ENCODE measurements around the gene CCL18. TPM values are rescaled to one million over a fixed set of nuclear protein-coding genes. Genes with fewer than 3 reads are reported as not detected.
A peak's percentile ranks its signal among the peaks of the same experiment; 100 is the strongest.
"Not testable (repeated sequence)": the region's sequence is repeated elsewhere in the genome, so short reads cannot be mapped to it uniquely, and the experiment has no call there.

The CCL18 gene
- total RNA-seq, 1 donor from 2014 or later, result not detected

DNA sequence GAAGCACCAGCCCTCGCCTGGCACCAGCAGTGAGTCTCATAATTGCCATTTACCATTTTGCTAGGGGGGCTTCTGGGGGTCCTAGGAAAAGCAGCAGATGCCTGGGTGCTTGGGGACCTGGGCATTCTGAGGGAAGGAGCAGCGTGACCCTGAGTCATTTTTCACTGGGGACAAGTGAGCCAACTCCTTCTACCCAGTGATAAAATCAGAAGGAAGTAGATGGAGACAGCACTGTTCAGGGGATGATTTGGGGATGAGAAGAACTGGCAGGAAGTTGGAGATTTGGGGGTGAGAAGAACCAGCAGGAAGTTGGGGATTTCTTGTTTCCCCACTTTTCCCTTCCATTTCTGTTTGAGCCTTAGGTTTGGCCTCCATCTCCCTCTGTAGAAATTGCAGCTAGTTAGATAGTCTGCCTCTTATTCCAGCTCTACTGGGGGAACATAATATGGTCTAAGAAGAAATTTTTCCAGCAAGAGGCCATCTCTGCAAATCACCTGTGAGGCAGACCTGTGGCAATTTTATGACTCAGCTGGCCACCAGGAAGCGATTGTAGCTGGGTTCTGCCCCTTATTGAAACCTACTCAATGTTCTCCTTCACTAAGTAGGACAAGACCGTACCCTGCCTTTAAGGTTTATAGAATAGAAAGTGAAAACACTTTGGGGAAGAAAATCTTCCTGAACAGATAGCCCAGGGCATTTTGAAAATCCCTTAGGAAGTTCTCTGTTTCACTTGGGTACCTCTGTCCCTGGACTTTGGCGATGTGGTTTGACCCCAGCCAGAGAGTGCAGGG, 17.8 kb downstream of the CCL18 start:
- Mint-ChIP-seq H3K4me3 (peak overlapping the region; percentile 39), H3K4me1 (ENCODE audit: low read depth) (peaks cover 46% of the 10 kb centered on the region), H3K27me3 (ENCODE audit: insufficient read depth) (peaks cover 10% of the 10 kb centered on the region), H3K27ac (peak overlapping the region; percentile 92)
- H3K36me3 Mint-ChIP-seq (ENCODE audit: low read depth); H3K9me3 Mint-ChIP-seq; DNase-seq (ENCODE audit: low spot score): not testable (repeated sequence)
- intact Hi-C loops (cut with micrococcal nuclease), result loop anchor here (1.0 to 10.0 kb wide), 4 partner anchors 8 to 57 kb away; partner anchors contain the start of gene CCL3

DNA sequence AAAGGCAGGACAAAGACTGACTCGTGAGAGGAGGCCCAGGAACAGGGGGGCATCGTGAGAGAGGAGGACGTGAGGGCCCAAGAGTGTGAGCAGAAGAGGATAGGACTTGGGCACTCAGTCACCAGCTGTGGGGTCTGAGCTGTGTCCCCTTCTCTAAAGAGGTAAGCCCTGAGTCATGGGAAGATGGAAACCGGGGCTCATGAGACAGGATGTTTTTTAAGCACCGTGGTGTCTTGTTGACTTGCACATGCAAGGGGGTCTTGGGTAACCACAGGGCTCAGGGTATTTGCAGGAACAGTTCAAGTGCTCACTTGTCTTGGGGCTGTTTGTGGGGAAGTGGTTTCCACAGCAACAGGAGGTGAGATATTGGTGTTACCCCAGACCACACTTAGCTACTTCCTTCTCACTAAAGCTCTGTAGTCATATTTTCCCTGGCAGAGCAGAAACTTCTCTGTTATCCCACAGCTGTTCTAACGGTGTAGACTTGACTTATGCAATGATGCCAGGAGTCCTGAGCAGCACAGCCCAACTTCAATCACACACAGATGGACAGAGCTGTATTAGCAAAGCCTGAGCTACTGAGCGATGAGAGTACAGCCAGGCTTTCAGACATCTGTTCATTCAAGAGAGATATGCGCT, 18.5 kb downstream of the CCL18 start:
- H3K27ac Mint-ChIP-seq, result peak overlapping the region; percentile 92
- H3K4me3 Mint-ChIP-seq, result peak overlapping the region; percentile 39
- peaks cover 46% of the 10 kb centered on the region for H3K4me1 Mint-ChIP-seq (ENCODE audit: low read depth)
- peak; percentile 63 for DNase-seq (ENCODE audit: low spot score)
- intact Hi-C loops (cut with micrococcal nuclease), result loop anchor here (1.0 to 10.0 kb wide), 4 partner anchors 8 to 58 kb away; partner anchors contain the start of gene CCL3
- not testable (repeated sequence) for H3K9me3 Mint-ChIP-seq; H3K36me3 Mint-ChIP-seq (ENCODE audit: low read depth)
- peaks cover 10% of the 10 kb centered on the region for H3K27me3 Mint-ChIP-seq (ENCODE audit: insufficient read depth)

DNA sequence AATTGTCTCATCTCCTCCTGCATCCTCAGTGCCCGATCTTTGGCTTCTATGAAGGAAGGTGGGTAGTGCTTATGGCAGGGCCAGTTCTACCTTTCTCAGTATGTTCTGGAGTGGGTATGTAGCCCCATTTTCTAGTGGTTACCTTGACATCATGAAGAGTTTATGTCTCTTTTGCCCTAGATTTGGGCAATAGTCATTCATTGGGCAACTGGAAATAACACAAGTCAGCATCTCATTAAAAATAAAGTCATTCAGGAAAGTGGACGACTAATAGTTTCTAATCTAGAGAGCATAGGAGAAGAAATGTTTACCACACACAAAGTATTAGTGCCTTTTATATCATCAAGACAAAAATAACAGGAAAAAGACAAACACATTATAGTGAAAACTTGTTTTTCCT, 19.6 kb downstream of the CCL18 start:
- not testable (repeated sequence) for H3K36me3 Mint-ChIP-seq (ENCODE audit: low read depth); H3K9me3 Mint-ChIP-seq; DNase-seq (ENCODE audit: low spot score); H3K4me3 Mint-ChIP-seq
- peaks cover 10% of the 10 kb centered on the region for H3K27me3 Mint-ChIP-seq (ENCODE audit: insufficient read depth)
- peaks cover 52% of the 10 kb centered on the region for H3K4me1 Mint-ChIP-seq (ENCODE audit: low read depth)
- intact Hi-C loops (cut with micrococcal nuclease), result loop anchor here (10.0 kb wide), 1 partner anchor 59 kb away; no protein-coding TSS in a partner anchor
- H3K27ac Mint-ChIP-seq, result peak overlapping the region; percentile 9

DNA sequence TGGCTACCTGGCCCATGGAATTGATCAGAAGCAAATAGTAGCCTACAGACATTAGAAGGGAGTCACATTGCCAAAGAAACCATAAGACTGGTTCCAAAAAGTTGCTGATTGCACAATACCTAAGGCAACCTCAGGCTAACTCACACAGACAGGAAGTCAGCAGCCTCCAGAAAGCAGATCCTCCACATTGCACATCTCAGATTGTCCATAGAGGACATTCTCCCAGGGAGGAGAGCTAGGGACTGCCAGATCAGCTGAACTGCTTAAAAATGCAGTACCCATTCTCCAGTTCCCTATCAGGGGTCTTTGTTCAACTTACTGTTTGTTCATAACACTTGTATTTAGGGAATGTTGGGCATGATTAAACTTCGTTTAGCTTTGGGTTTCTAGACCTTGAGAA, 21.7 kb downstream of the CCL18 start:
- Mint-ChIP-seq H3K36me3 (ENCODE audit: low read depth) (peaks cover 4% of the 10 kb centered on the region), H3K27ac (peak overlapping the region; percentile 71), H3K4me3 (peak overlapping the region; percentile 19), H3K4me1 (ENCODE audit: low read depth) (peaks cover 71% of the 10 kb centered on the region), H3K9me3 (no peaks in the 10 kb centered on the region), H3K27me3 (ENCODE audit: insufficient read depth) (peaks cover 9% of the 10 kb centered on the region)
- DNase-seq (ENCODE audit: low spot score), result no peak
- intact Hi-C loops (cut with micrococcal nuclease), result loop anchor here (10.0 kb wide), 1 partner anchor 61 kb away; no protein-coding TSS in a partner anchor

DNA sequence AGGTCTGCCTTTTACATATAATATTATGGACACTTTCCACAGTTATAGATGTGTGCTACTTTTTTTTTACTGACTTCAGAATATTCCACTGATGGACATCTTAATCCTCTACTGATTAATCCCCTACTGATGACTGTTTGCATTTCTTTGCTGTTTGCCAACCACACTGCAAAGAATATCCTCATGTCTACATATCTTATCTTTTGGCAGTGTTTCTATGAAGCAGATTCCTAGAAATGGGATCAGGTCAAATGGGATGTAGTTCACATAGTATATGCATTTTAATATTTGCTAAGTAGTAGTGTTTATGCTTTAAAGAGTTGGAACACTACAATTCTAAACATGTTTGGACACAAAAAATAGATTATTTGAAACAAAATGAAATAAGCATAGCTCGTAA, 22.7 kb downstream of the CCL18 start:
- H3K27ac Mint-ChIP-seq, result no peak overlapping the region
- no peak for DNase-seq (ENCODE audit: low spot score)
- peaks cover 73% of the 10 kb centered on the region for H3K4me1 Mint-ChIP-seq (ENCODE audit: low read depth)
- no peak overlapping the region for H3K4me3 Mint-ChIP-seq
- no peaks in the 10 kb centered on the region for H3K9me3 Mint-ChIP-seq
- peaks cover 8% of the 10 kb centered on the region for H3K27me3 Mint-ChIP-seq (ENCODE audit: insufficient read depth)
- intact Hi-C loops (cut with micrococcal nuclease), result loop anchor here (10.0 kb wide), 1 partner anchor 62 kb away; no protein-coding TSS in a partner anchor
- H3K36me3 Mint-ChIP-seq (ENCODE audit: low read depth), result peaks cover 4% of the 10 kb centered on the region

DNA sequence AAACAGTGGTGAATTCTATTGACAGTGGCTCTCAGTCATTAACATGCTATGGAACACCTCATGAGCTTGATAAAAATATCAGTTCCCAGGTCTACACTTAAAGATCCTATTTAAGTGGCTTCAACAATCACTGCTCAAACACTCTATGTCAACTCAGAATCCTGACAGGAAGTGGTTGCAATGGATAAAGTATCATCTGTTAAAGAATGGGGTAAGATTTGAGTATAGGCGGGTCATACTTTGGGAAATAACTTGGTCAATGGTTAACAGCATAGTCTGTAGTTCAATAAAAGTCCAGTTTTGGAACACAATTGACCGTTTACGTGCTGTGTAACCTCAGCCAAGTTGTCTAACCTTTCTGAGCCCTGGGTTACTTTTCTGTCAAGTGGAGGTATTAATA, 23.4 kb downstream of the CCL18 start:
- H3K4me1 Mint-ChIP-seq (ENCODE audit: low read depth), result peaks cover 73% of the 10 kb centered on the region
- not testable (repeated sequence) for H3K4me3 Mint-ChIP-seq; H3K36me3 Mint-ChIP-seq (ENCODE audit: low read depth); H3K9me3 Mint-ChIP-seq; H3K27ac Mint-ChIP-seq; H3K27me3 Mint-ChIP-seq (ENCODE audit: insufficient read depth); DNase-seq (ENCODE audit: low spot score)
- intact Hi-C loops (cut with micrococcal nuclease), result loop anchor here (10.0 kb wide), 1 partner anchor 63 kb away; no protein-coding TSS in a partner anchor

DNA sequence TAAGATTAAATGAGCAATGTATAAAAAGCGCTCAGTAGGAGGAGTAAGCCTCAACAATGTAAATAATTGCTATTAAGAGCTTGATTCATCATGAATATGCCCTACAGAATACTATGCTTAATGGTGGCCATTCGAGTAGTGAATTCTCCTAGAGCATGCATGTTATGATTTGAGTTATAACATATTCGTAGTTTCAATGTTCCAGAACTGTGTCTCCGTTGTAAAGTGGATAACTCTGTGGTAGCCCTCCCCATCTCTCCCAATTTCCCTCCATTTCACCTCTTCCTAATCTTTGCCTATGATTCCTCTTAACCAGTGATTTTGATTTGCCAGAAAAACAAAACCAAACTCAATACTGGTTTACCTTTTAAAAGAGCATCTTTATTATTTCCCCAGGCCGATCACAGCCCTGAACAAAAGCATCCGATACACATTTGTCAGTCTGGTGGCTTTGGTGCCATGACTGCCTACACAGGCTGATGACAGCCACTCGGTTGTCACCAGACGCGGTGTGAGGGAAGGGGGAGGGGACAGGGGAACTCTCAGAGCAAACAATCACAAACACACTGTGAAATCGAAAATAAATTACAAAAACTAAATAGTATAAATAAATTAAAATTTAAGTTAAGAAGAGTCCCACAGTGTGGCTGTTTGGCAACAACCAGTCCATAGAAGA, 24.0 kb downstream of the CCL18 start:
- intact Hi-C loops (cut with micrococcal nuclease), result loop anchor here (10.0 kb wide), 1 partner anchor 63 kb away; no protein-coding TSS in a partner anchor
- not testable (repeated sequence) for H3K36me3 Mint-ChIP-seq (ENCODE audit: low read depth); DNase-seq (ENCODE audit: low spot score); H3K9me3 Mint-ChIP-seq; H3K27me3 Mint-ChIP-seq (ENCODE audit: insufficient read depth)
- H3K27ac Mint-ChIP-seq, result peak overlapping the region; percentile 41
- peaks cover 71% of the 10 kb centered on the region for H3K4me1 Mint-ChIP-seq (ENCODE audit: low read depth)
- H3K4me3 Mint-ChIP-seq, result peak overlapping the region; percentile 68

DNA sequence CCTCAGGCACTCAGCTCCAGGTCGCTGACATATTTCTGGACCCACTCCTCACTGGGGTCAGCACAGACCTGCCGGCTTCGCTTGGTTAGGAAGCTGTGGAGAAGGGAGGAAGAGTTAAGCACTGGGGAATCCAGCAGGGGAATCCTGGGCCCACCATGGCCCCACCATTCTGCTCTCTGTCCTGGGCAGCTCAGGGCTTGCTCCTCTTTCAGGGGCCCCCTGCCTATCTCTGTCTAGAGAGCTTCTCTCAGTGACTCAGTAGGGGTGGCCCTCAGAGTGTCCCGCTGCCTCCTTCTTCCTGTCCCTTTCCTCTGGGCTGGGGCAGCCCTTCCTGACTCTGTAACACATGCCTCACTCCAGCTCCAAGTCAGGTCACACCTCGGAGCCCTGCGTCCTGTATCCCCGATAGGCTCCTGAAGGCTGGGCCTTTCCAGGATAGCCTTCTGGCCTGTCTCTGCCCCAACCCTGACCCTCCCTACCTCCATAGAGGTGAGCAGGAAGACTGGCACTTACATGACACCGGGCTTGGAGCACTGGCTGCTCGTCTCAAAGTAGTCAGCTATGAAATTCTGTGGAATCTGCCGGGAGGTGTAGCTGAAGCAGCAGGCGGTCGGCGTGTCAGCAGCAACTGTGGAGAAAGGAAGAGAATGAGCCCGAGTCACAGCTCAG, 24.7 kb downstream of the CCL18 start:
- Mint-ChIP-seq H3K4me1 (ENCODE audit: low read depth) (peaks cover 68% of the 10 kb centered on the region), H3K36me3 (ENCODE audit: low read depth) (peaks cover 4% of the 10 kb centered on the region), H3K4me3 (peak overlapping the region; percentile 68), H3K9me3 (no peaks in the 10 kb centered on the region), H3K27me3 (ENCODE audit: insufficient read depth) (peaks cover 8% of the 10 kb centered on the region), H3K27ac (peak overlapping the region; percentile 91)
- no peak for DNase-seq (ENCODE audit: low spot score)
- intact Hi-C loops (cut with micrococcal nuclease), result loop anchor here (10.0 kb wide), 1 partner anchor 64 kb away; no protein-coding TSS in a partner anchor

DNA sequence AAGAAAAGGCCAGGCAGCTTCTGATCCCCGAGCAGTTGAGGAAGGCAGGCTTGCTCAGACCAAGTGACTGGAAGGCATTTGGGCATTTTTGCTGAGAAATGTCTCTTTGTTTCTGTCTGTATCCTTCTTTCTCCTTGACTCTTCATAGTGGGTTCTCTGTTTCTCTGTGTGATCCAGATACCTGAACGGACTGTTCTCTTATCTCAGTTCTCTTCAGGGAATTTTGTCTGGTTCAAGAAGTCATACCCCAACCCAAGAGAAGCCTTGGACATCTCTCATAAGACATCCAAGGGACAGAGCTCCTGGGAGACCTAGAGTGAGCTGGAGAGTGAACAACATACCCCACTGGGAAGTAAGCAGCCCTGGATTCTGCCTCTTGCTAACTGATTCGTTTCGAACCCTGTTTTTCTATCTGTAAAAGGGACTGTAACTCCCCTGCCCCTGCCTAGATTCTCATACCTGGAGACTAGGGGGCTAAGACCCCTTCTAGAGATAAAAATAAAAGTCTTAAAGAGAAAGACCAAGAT, 25.3 kb downstream of the CCL18 start:
- Mint-ChIP-seq H3K4me1 (ENCODE audit: low read depth) (peaks cover 65% of the 10 kb centered on the region), H3K9me3 (no peaks in the 10 kb centered on the region), H3K4me3 (peak overlapping the region; percentile 68), H3K36me3 (ENCODE audit: low read depth) (peaks cover 4% of the 10 kb centered on the region), H3K27me3 (ENCODE audit: insufficient read depth) (peaks cover 10% of the 10 kb centered on the region), H3K27ac (peak overlapping the region; percentile 91)
- no peak for DNase-seq (ENCODE audit: low spot score)
- intact Hi-C loops (cut with micrococcal nuclease), result loop anchor here (10.0 kb wide), 1 partner anchor 65 kb away; no protein-coding TSS in a partner anchor

DNA sequence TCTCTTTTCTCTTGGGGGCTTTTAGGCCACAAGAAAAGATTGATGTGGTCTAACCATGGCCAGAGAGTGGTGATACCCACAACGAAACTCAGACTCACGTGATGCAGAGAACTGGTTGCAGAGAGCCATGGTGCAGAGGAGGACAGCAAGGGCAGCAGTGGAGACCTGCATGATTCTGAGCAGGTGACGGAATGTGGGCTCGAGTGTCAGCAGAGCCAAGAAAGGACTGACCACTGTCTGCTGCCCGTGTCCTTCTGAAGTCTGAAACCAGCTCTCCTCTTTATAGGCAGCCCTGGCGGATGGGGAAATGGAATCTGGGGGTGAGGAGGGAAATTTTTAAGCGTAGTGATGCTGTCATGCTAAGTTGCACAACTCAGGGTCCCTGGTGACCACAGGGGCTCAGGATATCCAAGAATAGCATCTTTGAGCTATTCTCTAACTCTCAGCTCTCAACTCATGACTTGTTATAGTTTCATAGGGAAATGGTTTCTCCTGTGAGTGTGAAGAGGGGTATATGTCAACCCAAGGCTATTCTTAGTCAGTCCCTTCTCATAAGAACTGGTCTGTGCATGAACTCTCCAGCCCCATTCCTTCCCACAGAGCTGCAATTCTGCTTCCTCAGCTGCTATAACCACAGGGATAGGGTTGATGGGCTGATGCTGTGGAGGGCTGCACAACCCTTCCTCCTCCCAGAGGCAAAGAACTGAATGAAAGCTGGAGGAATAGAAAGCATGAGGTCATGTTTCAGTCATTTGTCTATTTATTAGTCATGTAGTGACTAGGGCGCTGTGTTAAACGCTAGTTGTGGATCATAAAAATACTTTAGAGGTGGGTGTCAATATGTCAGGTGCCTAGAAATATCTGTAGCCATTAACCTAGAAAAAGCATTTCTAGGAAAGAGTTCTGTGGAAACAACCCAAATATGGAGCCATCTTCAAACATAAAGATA, 26.1 kb downstream of the CCL18 start, which contains the start of gene CCL3:
TSS of gene CCL3 (minus strand) at position 256 of the 949 bp plus-strand sequence. CDS start at position 171, 85 bp downstream.
- peaks cover 10% of the 10 kb centered on the region for H3K27me3 Mint-ChIP-seq (ENCODE audit: insufficient read depth)
- intact Hi-C loops (cut with micrococcal nuclease), result loop anchor here (1.0 to 10.0 kb wide), 7 partner anchors 8 to 208 kb away; partner anchors contain the start of genes CCL4 and CCL5
- no peaks in the 10 kb centered on the region for H3K9me3 Mint-ChIP-seq
- peak within 1 kb of the TSS; percentile 91 for H3K27ac Mint-ChIP-seq
- DNase-seq (ENCODE audit: low spot score), result no peak
- peak within 1 kb of the TSS; percentile 68 for H3K4me3 Mint-ChIP-seq
- peaks cover 4% of the 10 kb centered on the region for H3K36me3 Mint-ChIP-seq (ENCODE audit: low read depth)
- H3K4me1 Mint-ChIP-seq (ENCODE audit: low read depth), result peaks cover 61% of the 10 kb centered on the region

DNA sequence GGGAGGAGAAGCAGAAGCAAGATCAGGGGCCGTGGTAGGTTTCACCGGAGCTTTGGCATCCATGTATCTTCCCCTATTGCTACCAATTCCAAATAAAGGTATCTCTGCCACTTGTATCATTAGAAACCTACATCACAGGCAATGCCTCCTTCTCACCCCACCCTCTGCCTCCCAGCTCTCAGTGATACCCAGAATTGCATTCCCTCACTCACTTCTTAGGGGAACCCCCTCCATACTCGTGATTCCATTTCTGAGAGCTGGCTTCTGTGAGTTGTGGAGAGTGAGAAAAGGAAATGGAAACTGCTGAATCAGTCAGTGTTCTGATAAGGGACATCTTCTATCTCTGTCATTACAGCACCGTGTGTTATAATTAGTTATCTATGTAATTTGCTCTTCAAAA, 28.2 kb downstream of the CCL18 start:
- intact Hi-C loops (cut with micrococcal nuclease), result loop anchor here (5.0 kb wide), 2 partner anchors 195 to 210 kb away; partner anchors contain the start of gene CCL5
- peaks cover 9% of the 10 kb centered on the region for H3K27me3 Mint-ChIP-seq (ENCODE audit: insufficient read depth)
- DNase-seq (ENCODE audit: low spot score), result peak; percentile 26
- H3K4me3 Mint-ChIP-seq, result no peak overlapping the region
- H3K4me1 Mint-ChIP-seq (ENCODE audit: low read depth), result peaks cover 52% of the 10 kb centered on the region
- peak overlapping the region; percentile 72 for H3K27ac Mint-ChIP-seq
- H3K36me3 Mint-ChIP-seq (ENCODE audit: low read depth), result peaks cover 4% of the 10 kb centered on the region
- no peaks in the 10 kb centered on the region for H3K9me3 Mint-ChIP-seq

All from activated T-helper 1 cell treated with anti-CD3 and anti-CD28 coated beads, Interleukin-12 subunit alpha, Interleukin-12 subunit beta, Interleukin-2, Interleukin-4 antibody, amounts not matched to agents 30 ng/mL and 10 ng/mL and 1 ng/mL, durations not matched to agents 14 hours and 24 hours and 36 hours (primary cell).